ENCODE results near the gene SAMD14.

- TF ChIP-seq CTCF (IDR thresholded peaks at IDR 0.05) (no peak), RAD21 (conservative IDR thresholded peaks at IDR 0.05 in 1 of 2, IDR thresholded peaks at IDR 0.05 in 1 of 2) (no peak), BHLHE40 (IDR thresholded peaks at IDR 0.05; ENCODE audit: low read depth, low read length) (no peak), POLR2A (IDR thresholded peaks at IDR 0.05; ENCODE audit: low read length) (no peak), SMC3 (IDR thresholded peaks at IDR 0.05) (no peak)
- TF ChIP-seq, protein P1, sequence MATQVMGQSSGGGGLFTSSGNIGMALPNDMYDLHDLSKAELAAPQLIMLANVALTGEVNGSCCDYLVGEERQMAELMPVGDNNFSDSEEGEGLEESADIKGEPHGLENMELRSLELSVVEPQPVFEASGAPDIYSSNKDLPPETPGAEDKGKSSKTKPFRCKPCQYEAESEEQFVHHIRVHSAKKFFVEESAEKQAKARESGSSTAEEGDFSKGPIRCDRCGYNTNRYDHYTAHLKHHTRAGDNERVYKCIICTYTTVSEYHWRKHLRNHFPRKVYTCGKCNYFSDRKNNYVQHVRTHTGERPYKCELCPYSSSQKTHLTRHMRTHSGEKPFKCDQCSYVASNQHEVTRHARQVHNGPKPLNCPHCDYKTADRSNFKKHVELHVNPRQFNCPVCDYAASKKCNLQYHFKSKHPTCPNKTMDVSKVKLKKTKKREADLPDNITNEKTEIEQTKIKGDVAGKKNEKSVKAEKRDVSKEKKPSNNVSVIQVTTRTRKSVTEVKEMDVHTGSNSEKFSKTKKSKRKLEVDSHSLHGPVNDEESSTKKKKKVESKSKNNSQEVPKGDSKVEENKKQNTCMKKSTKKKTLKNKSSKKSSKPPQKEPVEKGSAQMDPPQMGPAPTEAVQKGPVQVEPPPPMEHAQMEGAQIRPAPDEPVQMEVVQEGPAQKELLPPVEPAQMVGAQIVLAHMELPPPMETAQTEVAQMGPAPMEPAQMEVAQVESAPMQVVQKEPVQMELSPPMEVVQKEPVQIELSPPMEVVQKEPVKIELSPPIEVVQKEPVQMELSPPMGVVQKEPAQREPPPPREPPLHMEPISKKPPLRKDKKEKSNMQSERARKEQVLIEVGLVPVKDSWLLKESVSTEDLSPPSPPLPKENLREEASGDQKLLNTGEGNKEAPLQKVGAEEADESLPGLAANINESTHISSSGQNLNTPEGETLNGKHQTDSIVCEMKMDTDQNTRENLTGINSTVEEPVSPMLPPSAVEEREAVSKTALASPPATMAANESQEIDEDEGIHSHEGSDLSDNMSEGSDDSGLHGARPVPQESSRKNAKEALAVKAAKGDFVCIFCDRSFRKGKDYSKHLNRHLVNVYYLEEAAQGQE (IDR thresholded peaks at IDR 0.05): no peak
Observed at GRCh38 chr17:50097926-50098325, 32.0 kb downstream of the SAMD14 start.

Data from A549 (cell line).